GM18909 (cell line): Measurements from ENCODE around the gene INTS1.
"Not testable (repeated sequence)": the region's sequence is repeated elsewhere in the genome, so short reads cannot be mapped to it uniquely, and the experiment has no call there.

Source experiments
- ATAC-seq: cut with Tn5 transposase; IDR thresholded peaks from one replicate; pipeline ENCODE4 v1.9.1; 2021; ENCODE audit warnings: mild to moderate bottlenecking; ENCODE audit not compliant: unreplicated experiment, poor library complexity

Gene INTS1

GRCh38 chr7:1532456-1533254, 28.5 kb upstream of the INTS1 start:
- no peak for ATAC-seq

- ATAC-seq, result no peak
These were observed 27.8 kb upstream of the INTS1 start for GRCh38 chr7:1531979-1532455.

- peak; percentile 27 for ATAC-seq
These were observed 27.2 kb upstream of the INTS1 start for GRCh38 chr7:1531263-1531978.

- peak; percentile 23 for ATAC-seq
These were observed 26.7 kb upstream of the INTS1 start for GRCh38 chr7:1530946-1531262.

GRCh38 chr7:1529383-1530116, 25.4 kb upstream of the INTS1 start:
- no peak for ATAC-seq

- no peak for ATAC-seq
These were observed 22.1 kb upstream of the INTS1 start for GRCh38 chr7:1526271-1526754.

GRCh38 chr7:1525409-1525808, 21.2 kb upstream of the INTS1 start:
- no peak for ATAC-seq

- ATAC-seq, result no peak
These were observed 19.7 kb upstream of the INTS1 start for GRCh38 chr7:1523844-1524243.

- ATAC-seq, result no peak
These were observed 19.0 kb upstream of the INTS1 start for GRCh38 chr7:1523208-1523607.

GRCh38 chr7:1521456-1521855, 17.3 kb upstream of the INTS1 start:
- ATAC-seq, result no peak

GRCh38 chr7:1520539-1521234, 16.5 kb upstream of the INTS1 start:
- ATAC-seq, result no peak

GRCh38 chr7:1519322-1519922, 15.2 kb upstream of the INTS1 start:
- ATAC-seq, result not testable (repeated sequence)

- no peak for ATAC-seq
These were observed 12.5 kb upstream of the INTS1 start for GRCh38 chr7:1516586-1517251.

- ATAC-seq, result not testable (repeated sequence)
These were observed 11.3 kb upstream of the INTS1 start for GRCh38 chr7:1515509-1515967.

GRCh38 chr7:1514995-1515401, 10.8 kb upstream of the INTS1 start:
- no peak for ATAC-seq

GRCh38 chr7:1514407-1514806, 10.2 kb upstream of the INTS1 start:
- ATAC-seq, result no peak

GRCh38 chr7:1513657-1514095, 9.5 kb upstream of the INTS1 start:
- ATAC-seq, result no peak

- peak; percentile 52 for ATAC-seq
These were observed 8.8 kb upstream of the INTS1 start for GRCh38 chr7:1512781-1513656.
